ENCODE results near the gene RNU6-1.

The RNU6-1 gene

DNA sequence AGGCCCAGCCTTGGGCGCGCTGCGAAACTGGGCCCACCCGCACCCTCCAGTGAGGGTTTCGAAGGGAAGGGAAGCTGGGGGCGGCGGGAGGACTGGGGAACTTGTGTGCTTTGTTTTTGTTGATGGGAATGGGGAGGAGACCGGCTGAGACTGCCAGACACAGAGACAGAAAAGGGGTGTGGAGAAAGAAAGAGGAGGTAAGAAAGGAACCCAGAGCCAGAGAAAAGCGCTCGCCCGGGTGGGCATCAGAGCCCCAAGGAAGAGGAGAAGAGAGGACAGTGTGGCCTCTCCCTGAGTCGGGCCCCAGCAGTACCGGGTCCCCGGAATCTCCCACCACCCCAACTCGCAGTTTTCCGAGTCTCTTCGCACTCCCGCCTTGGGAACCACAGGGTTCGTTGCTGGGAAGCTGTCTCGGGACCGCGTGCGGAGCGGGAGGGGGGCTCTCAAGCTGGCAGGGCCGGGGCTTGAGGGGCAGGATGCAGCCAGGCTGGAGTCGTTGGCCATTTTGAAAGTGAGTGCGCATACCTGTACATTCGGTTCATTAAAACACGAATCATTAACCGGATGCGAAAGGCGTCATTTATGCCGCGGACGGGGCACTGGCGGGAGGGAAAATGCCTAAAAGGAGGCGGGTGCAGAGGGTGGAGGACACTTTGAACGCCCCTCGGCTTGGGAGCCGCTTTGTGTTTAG lies 11.4 kb downstream of the RNU6-1 start:
- Histone ChIP-seq H3K4me1 (ENCODE audit: control insufficient read depth in 2 of 2, insufficient read depth in 2 of 2, low read length in 2 of 2) (peaks cover 16 to 20% of the 10 kb centered on the region in 2 donors), H3K9me3 (ENCODE audit: control insufficient read depth in 2 of 2, low read length in 2 of 2) (no peaks in the 10 kb centered on the region), H3K36me3 (ENCODE audit: control insufficient read depth in 2 of 2, insufficient read depth in 2 of 2, low read length in 2 of 2) (no peaks in the 10 kb centered on the region), H3K9ac (ENCODE audit: low read depth in 1 of 2, low read length in 2 of 2) (no peak overlapping the region), H3K27me3 (ENCODE audit: control insufficient read depth in 2 of 2, insufficient read depth in 2 of 2, low read length in 2 of 2) (peaks cover 57 to 85% of the 10 kb centered on the region in 2 donors), H3K4me3 (ENCODE audit: low read length in 2 of 2) (peak overlapping the region in 1 of 2 donors; percentile 5), H3K27ac (ENCODE audit: low read depth in 2 of 2, low read length in 2 of 2) (no peak overlapping the region)

DNA sequence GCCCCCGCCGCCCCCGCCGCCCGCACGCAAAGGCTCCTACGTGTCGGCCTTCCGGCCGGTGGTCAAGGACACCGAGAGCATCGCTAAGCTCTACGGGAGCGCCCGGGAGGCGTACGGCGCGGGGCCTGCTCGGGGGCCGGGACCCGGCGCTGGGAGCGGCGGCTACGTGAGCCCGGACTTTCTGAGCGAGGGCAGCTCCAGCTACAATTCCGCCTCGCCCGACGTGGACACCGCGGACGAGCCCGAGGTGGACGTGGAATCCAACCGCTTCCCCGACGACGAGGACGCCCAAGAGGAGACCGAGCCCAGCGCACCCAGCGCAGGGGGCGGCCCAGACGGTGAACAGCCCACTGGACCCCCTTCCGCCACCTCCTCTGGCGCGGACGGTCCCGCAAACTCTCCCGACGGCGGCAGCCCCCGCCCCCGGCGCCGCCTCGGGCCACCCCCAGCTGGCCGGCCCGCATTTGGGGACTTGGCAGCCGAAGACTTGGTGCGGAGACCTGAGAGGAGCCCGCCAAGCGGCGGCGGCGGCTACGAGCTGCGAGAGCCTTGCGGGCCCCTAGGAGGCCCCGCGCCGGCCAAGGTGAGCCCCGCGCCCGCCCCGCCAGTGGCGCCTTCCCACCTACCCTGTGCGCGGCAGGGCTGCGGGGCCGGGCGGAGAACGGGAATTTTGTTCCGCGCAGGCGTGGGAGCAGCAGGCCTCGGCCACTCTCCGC lies 12.1 kb downstream of the RNU6-1 start:
- Histone ChIP-seq H3K27ac (ENCODE audit: low read depth in 2 of 2, low read length in 2 of 2) (no peak overlapping the region), H3K9me3 (ENCODE audit: control insufficient read depth in 2 of 2, low read length in 2 of 2) (no peaks in the 10 kb centered on the region), H3K4me1 (ENCODE audit: control insufficient read depth in 2 of 2, insufficient read depth in 2 of 2, low read length in 2 of 2) (peaks cover 14 to 20% of the 10 kb centered on the region in 2 donors), H3K9ac (ENCODE audit: low read depth in 1 of 2, low read length in 2 of 2) (no peak overlapping the region), H3K27me3 (ENCODE audit: control insufficient read depth in 2 of 2, insufficient read depth in 2 of 2, low read length in 2 of 2) (peaks cover 52 to 83% of the 10 kb centered on the region in 2 donors), H3K36me3 (ENCODE audit: control insufficient read depth in 2 of 2, insufficient read depth in 2 of 2, low read length in 2 of 2) (no peaks in the 10 kb centered on the region), H3K4me3 (ENCODE audit: low read length in 2 of 2) (no peak overlapping the region)

DNA sequence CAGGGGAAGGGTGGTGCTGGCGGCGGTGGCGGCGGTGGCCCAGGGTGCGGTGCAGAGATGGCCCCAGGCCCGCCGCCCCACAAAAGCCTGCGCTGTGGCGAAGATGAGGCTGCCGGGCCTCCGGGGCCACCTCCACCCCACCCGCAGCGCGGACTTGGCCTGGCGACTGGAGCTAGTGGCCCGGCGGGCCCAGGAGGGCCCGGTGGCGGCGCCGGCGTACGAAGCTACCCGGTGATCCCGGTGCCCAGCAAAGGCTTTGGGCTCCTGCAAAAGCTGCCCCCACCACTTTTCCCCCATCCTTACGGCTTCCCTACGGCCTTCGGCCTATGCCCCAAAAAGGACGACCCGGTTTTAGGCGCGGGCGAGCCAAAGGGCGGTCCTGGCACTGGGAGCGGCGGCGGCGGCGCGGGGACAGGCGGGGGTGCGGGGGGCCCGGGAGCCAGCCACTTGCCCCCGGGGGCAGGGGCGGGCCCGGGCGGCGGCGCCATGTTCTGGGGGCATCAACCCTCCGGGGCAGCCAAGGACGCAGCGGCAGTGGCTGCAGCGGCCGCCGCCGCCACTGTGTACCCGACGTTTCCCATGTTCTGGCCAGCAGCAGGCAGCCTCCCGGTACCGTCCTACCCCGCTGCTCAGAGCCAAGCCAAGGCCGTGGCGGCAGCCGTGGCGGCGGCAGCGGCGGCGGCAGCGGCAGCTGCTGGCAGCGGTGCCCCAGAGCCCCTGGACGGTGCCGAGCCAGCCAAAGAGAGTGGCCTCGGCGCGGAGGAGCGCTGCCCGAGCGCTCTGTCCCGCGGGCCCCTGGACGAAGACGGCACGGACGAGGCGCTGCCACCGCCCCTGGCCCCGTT lies 12.9 kb downstream of the RNU6-1 start:
- Histone ChIP-seq H3K9me3 (ENCODE audit: control insufficient read depth in 2 of 2, low read length in 2 of 2) (no peaks in the 10 kb centered on the region), H3K27me3 (ENCODE audit: control insufficient read depth in 2 of 2, insufficient read depth in 2 of 2, low read length in 2 of 2) (peaks cover 51 to 83% of the 10 kb centered on the region in 2 donors), H3K27ac (ENCODE audit: low read depth in 2 of 2, low read length in 2 of 2) (no peak overlapping the region), H3K4me1 (ENCODE audit: control insufficient read depth in 2 of 2, insufficient read depth in 2 of 2, low read length in 2 of 2) (peaks cover 11 to 18% of the 10 kb centered on the region in 2 donors), H3K36me3 (ENCODE audit: control insufficient read depth in 2 of 2, insufficient read depth in 2 of 2, low read length in 2 of 2) (no peaks in the 10 kb centered on the region), H3K9ac (ENCODE audit: low read depth in 1 of 2, low read length in 2 of 2) (no peak overlapping the region), H3K4me3 (ENCODE audit: low read length in 2 of 2) (no peak overlapping the region)

DNA sequence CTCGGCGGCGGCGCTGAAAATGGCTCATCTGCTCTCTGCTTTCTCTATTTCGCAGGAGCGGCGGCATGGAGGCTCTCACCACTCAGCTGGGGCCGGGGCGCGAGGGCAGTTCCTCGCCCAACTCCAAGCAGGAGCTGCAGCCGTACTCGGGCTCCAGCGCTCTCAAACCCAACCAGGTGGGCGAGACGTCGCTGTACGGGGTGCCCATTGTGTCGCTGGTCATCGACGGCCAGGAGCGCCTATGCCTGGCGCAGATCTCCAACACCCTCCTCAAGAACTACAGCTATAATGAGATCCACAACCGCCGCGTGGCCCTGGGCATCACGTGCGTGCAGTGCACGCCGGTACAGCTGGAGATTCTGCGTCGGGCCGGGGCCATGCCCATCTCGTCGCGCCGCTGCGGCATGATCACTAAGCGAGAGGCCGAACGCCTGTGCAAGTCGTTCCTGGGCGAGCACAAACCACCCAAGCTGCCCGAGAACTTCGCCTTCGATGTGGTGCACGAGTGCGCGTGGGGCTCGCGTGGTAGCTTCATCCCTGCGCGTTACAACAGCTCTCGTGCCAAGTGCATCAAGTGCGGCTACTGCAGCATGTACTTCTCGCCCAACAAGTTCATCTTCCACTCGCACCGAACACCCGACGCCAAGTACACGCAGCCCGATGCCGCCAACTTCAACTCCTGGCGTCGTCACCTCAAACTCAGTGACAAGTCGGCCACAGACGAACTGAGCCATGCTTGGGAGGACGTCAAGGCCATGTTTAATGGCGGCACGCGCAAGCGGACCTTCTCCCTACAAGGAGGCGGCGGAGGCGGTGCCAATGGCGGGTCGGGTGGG lies 13.7 kb downstream of the RNU6-1 start:
- Histone ChIP-seq H3K36me3 (ENCODE audit: control insufficient read depth in 2 of 2, insufficient read depth in 2 of 2, low read length in 2 of 2) (no peaks in the 10 kb centered on the region), H3K9me3 (ENCODE audit: control insufficient read depth in 2 of 2, low read length in 2 of 2) (no peaks in the 10 kb centered on the region), H3K9ac (ENCODE audit: low read depth in 1 of 2, low read length in 2 of 2) (no peak overlapping the region), H3K27me3 (ENCODE audit: control insufficient read depth in 2 of 2, insufficient read depth in 2 of 2, low read length in 2 of 2) (peaks cover 53 to 85% of the 10 kb centered on the region in 2 donors), H3K4me3 (ENCODE audit: low read length in 2 of 2) (no peak overlapping the region), H3K27ac (ENCODE audit: low read depth in 2 of 2, low read length in 2 of 2) (no peak overlapping the region), H3K4me1 (ENCODE audit: control insufficient read depth in 2 of 2, insufficient read depth in 2 of 2, low read length in 2 of 2) (peaks cover 11 to 18% of the 10 kb centered on the region in 2 donors)

DNA sequence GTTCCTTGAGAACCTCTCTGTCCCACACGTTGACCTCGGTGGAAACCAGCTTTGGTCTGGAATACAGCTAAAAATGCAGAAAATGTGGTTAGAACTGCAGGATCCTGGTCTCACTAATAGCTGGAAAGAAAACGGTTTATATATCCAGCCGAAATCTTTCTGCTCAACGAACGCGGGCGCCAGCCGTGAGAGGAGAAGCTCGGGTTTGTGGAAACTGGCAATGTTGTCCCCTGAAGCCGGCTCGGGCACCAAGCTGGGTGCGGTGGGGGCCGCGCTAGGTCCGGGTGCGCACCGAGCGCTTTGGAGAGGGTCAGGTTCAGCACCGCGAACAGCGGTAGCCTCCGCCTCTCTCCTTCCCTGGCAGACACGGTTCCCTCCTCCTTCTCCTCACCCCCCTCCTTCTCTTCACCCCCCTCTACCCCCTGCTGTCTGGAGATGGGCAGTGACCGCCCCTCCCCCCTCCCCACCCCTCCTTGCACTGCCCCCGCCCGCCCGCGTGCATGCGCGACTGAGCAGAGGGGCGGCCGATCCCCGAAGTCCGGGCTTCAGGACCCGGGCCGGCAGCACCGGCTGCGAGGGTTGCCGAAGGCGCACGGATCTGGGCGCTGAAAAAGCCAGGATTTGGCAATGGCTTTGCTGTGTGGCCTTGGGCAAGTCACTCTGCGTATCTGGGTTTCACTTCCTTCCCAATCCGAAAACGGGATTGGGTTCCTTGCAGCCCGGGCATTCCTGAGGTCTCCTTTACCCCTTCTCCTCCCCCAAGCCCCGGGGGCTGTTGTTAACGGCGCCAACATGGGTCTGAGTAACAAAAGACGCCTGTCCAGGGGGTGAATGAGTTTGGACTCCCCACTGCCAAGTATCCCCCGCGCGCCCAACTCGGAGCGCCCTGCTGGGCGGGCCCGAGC lies 14.6 kb downstream of the RNU6-1 start, which contains the start of gene SKOR1:
TSS of gene SKOR1 (plus strand) at position 534 of the 905 bp plus-strand sequence. CDS start at position 628, 94 bp downstream.
- Histone ChIP-seq H3K4me3 (ENCODE audit: low read length in 2 of 2) (no peak within 1 kb of the TSS), H3K9ac (ENCODE audit: low read depth in 1 of 2, low read length in 2 of 2) (no peak within 1 kb of the TSS), H3K27me3 (ENCODE audit: control insufficient read depth in 2 of 2, insufficient read depth in 2 of 2, low read length in 2 of 2) (peaks cover 49 to 85% of the 10 kb centered on the region in 2 donors), H3K4me1 (ENCODE audit: control insufficient read depth in 2 of 2, insufficient read depth in 2 of 2, low read length in 2 of 2) (peaks cover 11 to 18% of the 10 kb centered on the region in 2 donors), H3K9me3 (ENCODE audit: control insufficient read depth in 2 of 2, low read length in 2 of 2) (no peaks in the 10 kb centered on the region), H3K27ac (ENCODE audit: low read depth in 2 of 2, low read length in 2 of 2) (no peak within 1 kb of the TSS), H3K36me3 (ENCODE audit: control insufficient read depth in 2 of 2, insufficient read depth in 2 of 2, low read length in 2 of 2) (no peaks in the 10 kb centered on the region)

DNA sequence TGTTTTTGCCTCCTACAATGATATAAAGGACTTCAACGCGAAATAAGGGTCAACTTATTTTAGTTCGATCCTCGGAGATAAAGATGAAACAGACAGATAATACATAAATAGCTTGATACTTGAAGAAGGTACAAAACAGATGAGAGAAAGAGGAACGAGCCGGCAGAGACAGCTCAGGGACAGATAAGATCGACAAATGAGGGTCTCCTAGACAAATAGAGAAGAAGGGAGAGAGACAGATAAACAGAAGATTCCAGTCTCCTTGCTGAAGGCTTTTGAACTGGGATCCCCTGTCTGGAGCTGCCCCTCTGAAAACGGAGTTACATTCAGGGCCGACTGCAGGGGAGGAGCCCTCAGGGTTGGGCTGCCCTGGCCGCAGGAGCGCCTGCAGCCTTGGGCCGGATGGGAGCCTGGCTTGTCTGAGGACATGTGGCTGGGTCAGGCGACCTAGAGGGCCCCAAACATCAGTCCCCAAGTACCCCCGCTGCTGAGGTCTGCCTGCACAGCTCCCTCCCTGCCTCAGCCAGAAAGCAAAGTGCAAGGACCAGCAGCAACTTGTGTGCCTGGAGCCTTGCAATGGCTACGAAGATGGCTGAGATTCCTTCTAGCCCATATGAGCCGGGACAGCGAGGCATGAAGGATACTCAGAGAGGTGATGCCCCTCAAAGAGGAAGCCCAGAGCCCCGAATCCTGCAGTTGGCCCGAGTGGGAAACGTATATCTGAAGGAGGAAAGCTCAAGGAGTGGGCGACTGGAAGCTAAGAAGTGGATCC lies 15.5 kb downstream of the RNU6-1 start:
- Histone ChIP-seq H3K4me1 (ENCODE audit: control insufficient read depth in 2 of 2, insufficient read depth in 2 of 2, low read length in 2 of 2) (peaks cover 11 to 18% of the 10 kb centered on the region in 2 donors), H3K36me3 (ENCODE audit: control insufficient read depth in 2 of 2, insufficient read depth in 2 of 2, low read length in 2 of 2) (no peaks in the 10 kb centered on the region), H3K27me3 (ENCODE audit: control insufficient read depth in 2 of 2, insufficient read depth in 2 of 2, low read length in 2 of 2) (peaks cover 51 to 85% of the 10 kb centered on the region in 2 donors), H3K27ac (ENCODE audit: low read depth in 2 of 2, low read length in 2 of 2) (no peak overlapping the region), H3K9me3 (ENCODE audit: control insufficient read depth in 2 of 2, low read length in 2 of 2) (no peaks in the 10 kb centered on the region), H3K4me3 (ENCODE audit: low read length in 2 of 2) (no peak overlapping the region), H3K9ac (ENCODE audit: low read depth in 1 of 2, low read length in 2 of 2) (no peak overlapping the region)

DNA sequence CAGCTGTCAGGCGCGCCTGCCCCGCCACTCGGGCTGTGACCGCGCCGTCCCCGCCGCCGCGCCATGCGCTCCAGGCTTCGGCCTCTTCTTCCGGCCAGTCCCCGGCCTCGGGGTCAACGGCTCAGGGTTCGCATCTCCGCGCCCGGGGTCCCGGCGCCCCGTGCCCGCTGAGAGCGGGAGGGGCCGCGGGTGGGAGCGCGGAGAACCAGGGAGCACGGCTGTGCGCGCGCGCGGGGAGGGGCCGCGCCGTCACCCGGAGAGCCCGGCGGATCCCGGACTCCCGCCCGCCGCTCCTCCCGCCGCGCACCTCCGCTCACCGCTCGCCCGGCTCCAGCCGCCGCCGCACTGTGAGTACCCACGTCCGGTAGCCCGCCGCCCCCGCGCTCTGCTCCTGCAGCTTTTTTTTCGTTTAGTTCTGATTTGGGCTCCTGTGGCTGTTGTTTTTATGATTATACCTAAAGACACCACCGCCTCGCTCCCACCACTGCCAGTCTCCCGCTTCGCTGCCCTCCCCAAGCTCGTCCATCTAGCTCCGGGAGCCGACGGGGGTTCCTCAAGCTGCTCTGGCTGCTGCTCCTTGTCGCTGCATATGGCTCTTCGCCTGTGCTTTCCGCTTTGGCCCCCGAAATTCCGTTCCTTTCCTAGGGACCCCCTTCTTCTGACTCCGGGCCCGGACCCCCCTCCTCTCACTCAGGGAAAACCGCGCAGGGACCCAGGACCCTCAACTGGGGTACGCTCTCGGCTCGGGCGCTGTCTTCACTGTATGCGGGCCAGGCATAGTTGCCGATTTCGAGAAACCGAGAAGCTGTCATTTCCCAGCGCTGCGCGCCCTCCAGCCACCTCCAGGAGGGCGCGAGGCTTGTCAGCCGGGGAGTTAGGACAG lies 16.3 kb downstream of the RNU6-1 start:
- peak overlapping the region; percentile 26 to 39 for H3K4me3 ChIP-seq (ENCODE audit: low read length in 2 of 2)
- H3K36me3 ChIP-seq (ENCODE audit: control insufficient read depth in 2 of 2, insufficient read depth in 2 of 2, low read length in 2 of 2): no peaks in the 10 kb centered on the region
- H3K4me1 ChIP-seq (ENCODE audit: control insufficient read depth in 2 of 2, insufficient read depth in 2 of 2, low read length in 2 of 2): peaks cover 9 to 11% of the 10 kb centered on the region in 2 donors
- no peak overlapping the region for H3K27ac ChIP-seq (ENCODE audit: low read depth in 2 of 2, low read length in 2 of 2)
- H3K27me3 ChIP-seq (ENCODE audit: control insufficient read depth in 2 of 2, insufficient read depth in 2 of 2, low read length in 2 of 2): peaks cover 50 to 82% of the 10 kb centered on the region in 2 donors
- no peaks in the 10 kb centered on the region for H3K9me3 ChIP-seq (ENCODE audit: control insufficient read depth in 2 of 2, low read length in 2 of 2)
- H3K9ac ChIP-seq (ENCODE audit: low read depth in 1 of 2, low read length in 2 of 2): no peak overlapping the region
